NCI-H2029 treated with DMSO at 0.1 percent for 48 hours (cell line): ENCODE measurements around the gene TPRA1.

Experiments
- DNase-seq: peaks from one replicate; lab custom pipeline; 2025; lab: John Stamatoyannopoulos, UW

Gene TPRA1

DNA sequence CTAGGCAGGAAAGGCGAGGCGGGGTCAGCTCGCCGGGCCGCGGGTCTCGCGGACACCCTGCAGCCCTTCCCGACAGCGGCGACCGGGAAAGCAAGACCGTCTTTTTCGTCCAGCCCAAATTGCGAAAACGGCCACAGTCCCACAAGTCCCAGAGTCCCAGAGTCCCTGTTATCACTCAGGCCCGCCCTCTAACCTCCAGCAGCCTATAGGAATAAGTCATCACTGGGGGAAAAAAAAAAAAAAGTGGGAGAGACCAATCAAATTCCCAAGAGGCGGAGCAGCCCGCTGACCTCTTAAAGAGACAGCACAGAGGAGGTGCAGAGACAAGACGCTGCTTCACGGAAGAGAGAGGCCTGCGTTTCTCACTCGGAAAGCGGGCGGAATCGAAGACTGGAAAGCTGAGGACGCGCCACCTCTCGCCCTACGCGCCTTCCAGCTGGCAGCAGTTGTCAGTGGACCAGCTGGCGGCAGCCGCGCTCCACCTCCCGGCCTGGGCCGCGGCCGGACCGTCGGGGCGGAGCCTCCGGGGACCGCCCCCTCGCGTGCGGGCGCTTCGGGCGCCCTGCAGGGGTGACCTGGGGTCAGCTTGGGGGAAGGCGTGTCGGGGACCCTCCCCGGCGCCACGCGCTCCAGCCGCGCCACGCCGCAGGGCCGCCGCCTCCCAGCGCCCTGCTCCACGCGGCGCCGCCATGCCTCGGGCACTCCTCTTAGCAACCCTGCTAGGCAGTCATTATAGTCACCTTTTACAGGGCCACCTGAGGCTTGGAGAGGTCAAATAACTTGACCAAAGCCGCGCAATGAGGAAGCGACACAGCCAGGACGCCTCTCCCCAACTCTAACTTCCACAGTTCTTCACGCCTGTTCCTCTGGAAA is at the start of gene TPRA1:
Gene TPRA1 (minus strand): TSS at position 141 of the 873 bp plus-strand sequence. CDS start 10,587 bp downstream, outside the sequence.
- DNase-seq: peak; percentile 95

- DNase-seq: no peak
Measured at GRCh38 chr3:127640042-127640355, 49.5 kb upstream of the TPRA1 start.

DNA sequence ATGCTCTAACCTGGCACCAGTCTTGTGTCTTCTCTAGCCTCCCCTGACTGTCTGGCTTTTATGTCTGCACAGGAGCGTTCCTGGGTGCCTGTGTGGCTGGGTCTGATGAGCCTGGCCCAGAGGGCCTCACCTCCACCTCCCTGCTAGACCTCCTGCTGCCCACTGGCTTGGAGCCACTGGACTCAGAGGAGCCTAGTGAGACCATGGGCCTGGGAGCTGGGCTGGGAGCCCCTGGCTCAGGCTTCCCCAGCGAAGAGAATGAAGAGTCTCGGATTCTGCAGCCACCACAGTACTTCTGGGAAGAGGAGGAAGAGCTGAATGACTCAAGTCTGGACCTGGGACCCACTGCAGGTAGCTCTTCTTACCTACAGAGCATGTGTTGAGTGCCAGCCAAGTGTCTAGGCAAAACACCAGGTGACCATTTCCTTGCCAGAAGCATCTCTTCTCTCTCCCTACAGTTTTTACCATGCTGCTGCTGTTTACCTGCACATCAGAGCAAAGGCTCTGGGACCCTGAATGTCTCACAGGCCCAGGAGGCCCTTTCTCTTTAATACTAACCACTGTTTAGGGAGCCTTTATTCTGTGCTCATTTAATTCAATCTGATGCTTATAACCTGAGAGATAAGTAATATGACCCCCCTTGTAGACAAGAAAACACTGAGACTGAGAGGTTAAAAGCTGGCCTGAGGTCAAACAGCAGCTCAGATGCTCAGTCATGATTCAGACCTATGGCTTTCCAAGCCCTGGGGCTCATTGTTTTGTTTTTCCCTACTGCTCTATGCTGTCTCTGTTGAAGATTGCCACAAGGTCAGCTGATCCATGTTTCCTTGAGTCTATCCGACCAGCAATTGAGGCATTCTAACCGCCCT is 48.9 kb upstream of the TPRA1 start:
- peak; percentile 70 for DNase-seq

- DNase-seq: no peak
Measured at GRCh38 chr3:127637971-127638370, 47.4 kb upstream of the TPRA1 start.

GRCh38 chr3:127637546-127637945 is 47.0 kb upstream of the TPRA1 start:
- DNase-seq: peak; percentile 21

DNA sequence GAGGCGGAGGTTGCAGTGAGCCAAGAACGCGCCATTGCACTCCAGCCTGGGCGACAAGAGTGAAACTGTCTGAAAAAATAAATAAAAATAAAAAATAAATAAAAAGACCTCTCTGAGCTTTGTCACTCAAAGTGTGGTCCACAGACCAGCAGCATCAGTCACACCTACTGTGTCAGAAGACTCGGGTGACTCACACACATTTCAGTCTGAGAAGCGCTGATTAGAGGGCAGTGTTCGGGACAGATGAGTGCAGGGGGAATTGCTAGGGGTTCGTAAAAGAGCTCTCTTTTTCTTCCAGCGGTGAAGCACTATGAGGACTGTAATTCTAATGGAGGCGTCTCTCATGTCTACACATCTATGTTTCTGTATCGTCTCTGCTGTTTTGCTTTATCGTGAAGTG is 44.1 kb upstream of the TPRA1 start:
- DNase-seq: no peak

GRCh38 chr3:127632035-127632820 is 41.7 kb upstream of the TPRA1 start:
- DNase-seq: no peak

- DNase-seq: peak; percentile 78
Measured at GRCh38 chr3:127630811-127631714, 40.5 kb upstream of the TPRA1 start.

GRCh38 chr3:127629467-127630403 is 39.2 kb upstream of the TPRA1 start:
- no peak for DNase-seq

DNA sequence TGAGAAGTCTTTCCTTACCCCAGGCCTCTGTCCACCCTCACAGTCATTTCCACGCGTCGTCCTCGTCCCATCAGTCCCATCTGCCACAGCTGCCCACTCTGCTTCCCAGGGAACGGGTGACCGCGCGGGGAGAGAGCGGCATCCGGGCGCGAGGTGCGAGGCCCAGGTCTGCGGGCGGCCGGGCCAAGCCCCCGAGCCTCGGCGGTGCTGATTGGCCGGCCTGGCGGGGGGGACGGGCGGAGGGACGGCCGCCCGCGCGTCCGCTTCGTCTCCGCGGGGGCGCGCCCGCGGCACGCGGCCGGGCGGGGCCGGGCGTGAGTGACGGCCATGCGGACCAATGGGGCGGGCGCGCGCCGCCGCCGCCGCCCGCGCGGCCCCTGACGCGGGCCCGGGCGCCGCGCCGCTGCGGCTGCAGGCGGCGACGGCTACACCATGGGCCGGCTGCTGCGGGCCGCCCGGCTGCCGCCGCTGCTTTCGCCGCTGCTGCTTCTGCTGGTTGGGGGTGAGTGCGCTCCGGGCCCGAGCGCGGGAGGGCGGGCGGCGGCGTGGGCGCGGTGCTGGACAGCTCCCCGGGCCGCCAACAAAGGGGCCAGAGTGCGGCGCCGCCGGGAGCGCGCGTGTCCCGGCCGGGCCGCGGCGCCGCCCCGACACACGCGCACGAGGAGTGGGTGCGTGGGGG is 38.4 kb upstream of the TPRA1 start, which contains the start of gene PODXL2:
Gene PODXL2 (plus strand): TSS at position 398 of the 679 bp plus-strand sequence. CDS start 35 bp downstream, at position 433.
- no peak for DNase-seq

DNA sequence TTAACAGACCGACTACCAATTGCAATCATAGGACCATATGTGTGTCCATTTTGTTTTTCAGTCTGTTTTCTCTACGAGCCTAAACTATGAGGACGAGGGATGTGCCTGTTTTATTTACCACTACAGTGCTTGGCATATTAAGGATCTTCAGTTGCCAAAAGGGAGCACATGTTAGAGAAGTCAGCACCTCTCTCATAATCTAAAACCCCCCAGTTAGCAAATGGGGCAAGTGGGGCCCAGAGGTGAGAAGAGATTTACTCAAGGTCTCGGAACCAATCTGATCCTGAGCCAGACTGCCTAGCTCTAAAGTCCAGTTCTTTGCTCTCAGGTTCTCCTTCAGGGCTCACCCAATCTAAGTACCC is 37.9 kb upstream of the TPRA1 start:
- no peak for DNase-seq

DNA sequence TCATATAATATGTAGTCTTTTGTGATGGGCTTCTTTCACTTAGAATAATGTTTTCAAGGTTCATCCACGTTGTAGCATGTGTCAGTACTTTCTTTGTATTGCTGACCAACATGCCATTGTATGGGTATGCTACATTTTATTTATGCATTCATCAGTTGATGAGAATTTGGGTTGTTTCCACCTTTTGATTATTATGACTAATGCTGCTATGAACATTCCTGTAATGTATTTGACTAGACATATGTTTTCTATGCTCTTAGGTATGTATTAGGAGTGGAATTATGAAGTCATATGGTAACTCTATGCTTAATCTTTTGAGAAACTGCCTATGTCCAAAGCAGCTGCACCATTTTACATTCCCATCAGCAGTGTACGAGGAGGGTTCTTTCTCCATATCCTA is 35.3 kb upstream of the TPRA1 start:
- DNase-seq: no peak

- DNase-seq: no peak
Measured at GRCh38 chr3:127624063-127624462, 33.5 kb upstream of the TPRA1 start.

- DNase-seq: no peak
Measured at GRCh38 chr3:127622772-127623576, 32.4 kb upstream of the TPRA1 start.

GRCh38 chr3:127622031-127622430 is 31.5 kb upstream of the TPRA1 start:
- DNase-seq: no peak

DNA sequence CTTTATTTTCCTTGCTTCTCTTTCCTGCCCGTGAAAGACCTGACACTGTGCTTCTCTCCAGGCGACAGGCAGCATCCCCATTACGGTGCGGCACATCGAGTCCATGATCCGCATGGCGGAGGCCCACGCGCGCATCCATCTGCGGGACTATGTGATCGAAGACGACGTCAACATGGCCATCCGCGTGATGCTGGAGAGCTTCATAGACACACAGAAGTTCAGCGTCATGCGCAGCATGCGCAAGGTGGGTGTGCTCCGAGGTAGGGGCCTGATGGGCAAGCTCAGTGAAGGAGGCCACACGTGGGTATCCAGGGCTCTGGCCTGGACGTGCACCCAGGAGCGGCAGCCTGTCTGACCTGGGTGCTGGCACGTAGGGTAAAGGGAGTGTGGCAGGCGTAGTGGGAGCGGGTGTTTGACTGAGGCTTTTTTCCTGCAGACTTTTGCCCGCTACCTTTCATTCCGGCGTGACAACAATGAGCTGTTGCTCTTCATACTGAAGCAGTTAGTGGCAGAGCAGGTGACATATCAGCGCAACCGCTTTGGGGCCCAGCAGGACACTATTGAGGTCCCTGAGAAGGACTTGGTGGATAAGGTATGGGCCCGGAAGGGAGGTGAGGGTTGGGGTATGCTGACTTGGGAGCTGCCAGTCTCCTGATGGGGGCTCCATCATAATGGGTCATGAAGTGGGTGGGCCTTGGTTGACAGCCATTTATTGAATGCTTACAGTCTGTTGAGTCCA is 30.3 kb upstream of the TPRA1 start:
- no peak for DNase-seq

DNA sequence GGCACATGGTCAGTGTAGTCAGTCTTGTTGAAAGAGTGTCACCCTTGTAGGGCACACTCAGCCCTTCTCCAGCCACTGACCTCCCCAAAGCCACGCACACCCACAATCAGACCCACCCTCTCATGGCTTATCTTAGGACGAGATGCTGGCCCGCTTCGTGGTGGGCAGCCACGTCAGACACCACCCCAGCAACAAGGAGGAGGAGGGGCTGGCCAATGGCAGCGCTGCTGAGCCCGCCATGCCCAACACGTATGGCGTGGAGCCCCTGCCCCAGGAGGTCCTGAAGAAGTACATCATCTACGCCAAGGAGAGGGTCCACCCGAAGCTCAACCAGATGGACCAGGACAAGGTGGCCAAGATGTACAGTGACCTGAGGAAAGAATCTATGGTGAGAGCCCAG is 28.4 kb upstream of the TPRA1 start:
- no peak for DNase-seq
